PFSK-1 (cell line): ENCODE results near the gene SFXN3.

Experiments
- FOXP2 ChIP-seq: optimal IDR thresholded peaks from 2 replicates; pipeline ENCODE3; 2011; ENCODE audit warnings: borderline replicate concordance, control low read depth, inconsistent platforms; ENCODE audit not compliant: insufficient read depth; ENCODE audit errors: extremely low read length, extremely low read depth
- POLR2AphosphoS5 ChIP-seq: IDR thresholded peaks from 2 replicates; pipeline ENCODE4 v1.6.1; 2012; ENCODE audit warnings: low read depth, mild to moderate bottlenecking, control low read depth, low read length, moderate library complexity
- SIN3A ChIP-seq: IDR thresholded peaks from 2 replicates; pipeline ENCODE4 v1.6.1; 2012; ENCODE audit warnings: mild to moderate bottlenecking, low read length, moderate library complexity, borderline replicate concordance; ENCODE audit not compliant: insufficient read depth
- TAF1 ChIP-seq: IDR thresholded peaks from 2 replicates; pipeline ENCODE4 v1.6.1; 2012; ENCODE audit warnings: low read length, control low read depth, borderline replicate concordance; ENCODE audit not compliant: insufficient read depth
- TF ChIP-seq, protein P1 (sequence below), 2 experiments: IDR thresholded peaks; 2 replicates each; pipeline versions ENCODE4 v1.6.1 to v1.8.0; 2011 to 2012; ENCODE audit warnings: low read depth in 2 of 2, low read length in 2 of 2, control low read depth in 1 of 2, inconsistent platforms in 1 of 2, mild to moderate bottlenecking in 1 of 2, moderate library complexity in 1 of 2; ENCODE audit not compliant: insufficient read depth in 1 of 2

Gene SFXN3

DNA sequence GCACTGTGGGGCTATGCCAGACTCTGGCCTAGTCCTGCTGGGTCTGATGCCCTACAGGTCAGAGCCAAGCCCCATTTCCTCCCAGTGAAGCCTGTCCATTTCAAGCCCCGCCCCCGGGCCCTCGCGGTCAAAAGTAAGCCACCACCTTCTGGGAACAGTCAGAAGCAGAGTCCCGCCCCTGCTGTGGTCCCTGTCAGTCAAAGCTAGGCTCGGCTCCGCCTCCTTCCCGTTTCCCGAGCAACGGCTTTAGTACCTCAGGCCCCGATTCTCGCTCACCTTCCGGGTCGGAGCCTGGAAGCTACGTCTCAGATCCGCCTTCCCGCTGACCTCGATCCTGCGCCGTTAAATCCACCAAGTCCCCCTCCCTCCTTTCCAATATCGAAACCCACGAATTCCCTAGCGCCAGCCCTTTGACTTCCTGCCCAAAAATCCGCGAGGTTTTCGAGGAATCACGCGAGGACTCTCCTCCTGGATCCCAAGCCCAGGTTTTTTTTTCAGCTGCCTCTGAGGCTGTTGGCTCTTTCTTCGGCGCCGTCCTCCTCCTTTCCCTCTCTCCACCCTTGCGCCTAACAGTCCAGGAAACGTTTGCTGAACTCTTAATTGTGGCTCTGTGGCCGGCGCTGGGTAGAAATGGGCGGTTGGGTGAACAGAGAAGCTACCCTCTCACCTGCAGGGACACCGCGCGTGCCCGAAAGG is 11.8 kb downstream of the SFXN3 start:
- TF ChIP-seq, protein P1, sequence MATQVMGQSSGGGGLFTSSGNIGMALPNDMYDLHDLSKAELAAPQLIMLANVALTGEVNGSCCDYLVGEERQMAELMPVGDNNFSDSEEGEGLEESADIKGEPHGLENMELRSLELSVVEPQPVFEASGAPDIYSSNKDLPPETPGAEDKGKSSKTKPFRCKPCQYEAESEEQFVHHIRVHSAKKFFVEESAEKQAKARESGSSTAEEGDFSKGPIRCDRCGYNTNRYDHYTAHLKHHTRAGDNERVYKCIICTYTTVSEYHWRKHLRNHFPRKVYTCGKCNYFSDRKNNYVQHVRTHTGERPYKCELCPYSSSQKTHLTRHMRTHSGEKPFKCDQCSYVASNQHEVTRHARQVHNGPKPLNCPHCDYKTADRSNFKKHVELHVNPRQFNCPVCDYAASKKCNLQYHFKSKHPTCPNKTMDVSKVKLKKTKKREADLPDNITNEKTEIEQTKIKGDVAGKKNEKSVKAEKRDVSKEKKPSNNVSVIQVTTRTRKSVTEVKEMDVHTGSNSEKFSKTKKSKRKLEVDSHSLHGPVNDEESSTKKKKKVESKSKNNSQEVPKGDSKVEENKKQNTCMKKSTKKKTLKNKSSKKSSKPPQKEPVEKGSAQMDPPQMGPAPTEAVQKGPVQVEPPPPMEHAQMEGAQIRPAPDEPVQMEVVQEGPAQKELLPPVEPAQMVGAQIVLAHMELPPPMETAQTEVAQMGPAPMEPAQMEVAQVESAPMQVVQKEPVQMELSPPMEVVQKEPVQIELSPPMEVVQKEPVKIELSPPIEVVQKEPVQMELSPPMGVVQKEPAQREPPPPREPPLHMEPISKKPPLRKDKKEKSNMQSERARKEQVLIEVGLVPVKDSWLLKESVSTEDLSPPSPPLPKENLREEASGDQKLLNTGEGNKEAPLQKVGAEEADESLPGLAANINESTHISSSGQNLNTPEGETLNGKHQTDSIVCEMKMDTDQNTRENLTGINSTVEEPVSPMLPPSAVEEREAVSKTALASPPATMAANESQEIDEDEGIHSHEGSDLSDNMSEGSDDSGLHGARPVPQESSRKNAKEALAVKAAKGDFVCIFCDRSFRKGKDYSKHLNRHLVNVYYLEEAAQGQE (IDR thresholded peaks at IDR 0.05; ENCODE audit: insufficient read depth in 1 of 2, low read depth in 2 of 2, low read length in 2 of 2): no peak; a peak in 1 of 4 replicates
- TF ChIP-seq TAF1 (0 out of 2 replicates have a peak, but pooled peaks have one; percentile 13), POLR2AphosphoS5 (peak; percentile 67; the same call in 1 of the 2 replicates)

DNA sequence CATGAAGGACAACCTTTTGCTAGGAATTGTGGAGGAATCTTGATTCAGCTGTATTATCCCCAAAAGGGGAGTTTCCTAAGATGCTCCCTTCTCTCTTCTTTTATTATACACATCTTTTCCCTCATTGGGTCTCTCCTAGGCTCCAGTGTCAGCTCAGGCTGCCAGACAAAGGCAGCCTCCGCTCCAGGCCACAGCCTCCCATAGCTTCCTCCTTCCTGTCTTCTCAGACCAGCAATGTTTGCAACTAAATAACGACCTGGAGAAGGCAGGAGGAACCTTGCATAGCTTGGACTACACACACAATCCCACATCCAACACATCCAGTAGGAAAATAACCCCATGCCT is 12.3 kb downstream of the SFXN3 start:
- TF ChIP-seq POLR2AphosphoS5: no peak
- no peak for TF ChIP-seq FOXP2
- 0 out of 2 replicates have a peak, but pooled peaks have one; percentile 29 for TF ChIP-seq SIN3A

GRCh38 chr10:101044117-101044516 is 13.1 kb downstream of the SFXN3 start:
- TF ChIP-seq, protein P1 (IDR thresholded peaks at IDR 0.05; ENCODE audit: insufficient read depth in 1 of 2, low read depth in 2 of 2, low read length in 2 of 2): no peak
- no peak for TF ChIP-seq POLR2AphosphoS5
- TF ChIP-seq TAF1: no peak
- no peak for TF ChIP-seq FOXP2
- no peak for TF ChIP-seq SIN3A

GRCh38 chr10:101046332-101047238 is 15.6 kb downstream of the SFXN3 start:
- TF ChIP-seq, protein P1 (IDR thresholded peaks at IDR 0.05; ENCODE audit: insufficient read depth in 1 of 2, low read depth in 2 of 2, low read length in 2 of 2): no peak
- TF ChIP-seq FOXP2 (no peak), SIN3A (no peak), POLR2AphosphoS5 (no peak), TAF1 (no peak)

- TF ChIP-seq TAF1 (no peak), POLR2AphosphoS5 (no peak), FOXP2 (no peak), SIN3A (no peak)
- TF ChIP-seq, protein P1 (IDR thresholded peaks at IDR 0.05; ENCODE audit: insufficient read depth in 1 of 2, low read depth in 2 of 2, low read length in 2 of 2): no peak
Measured at GRCh38 chr10:101047268-101047667, 16.2 kb downstream of the SFXN3 start.
